Dendritic cell treated with granulocyte-macrophage colony-stimulating factor and Interleukin-4, amounts not matched to agents 40 ng/mL and 50 ng/mL, for 4 days (primary cell): ENCODE results near the gene CSGALNACT2.

ENCODE experiments used
- H3K27ac Mint-ChIP-seq: one replicate; pipeline ENCODE4 v1.8.0; 2022; ENCODE audit warnings: mild to moderate bottlenecking, mixed read lengths
- H3K27me3 Mint-ChIP-seq: one replicate; pipeline ENCODE4 v1.8.0; 2022; ENCODE audit warnings: mild to moderate bottlenecking, mixed read lengths
- H3K36me3 Mint-ChIP-seq: one replicate; pipeline ENCODE4 v1.8.0; 2022; ENCODE audit warnings: low read depth, mixed read lengths
- H3K4me1 Mint-ChIP-seq: one replicate; pipeline ENCODE4 v1.8.0; 2022; ENCODE audit warnings: low read depth, mixed read lengths
- H3K4me3 Mint-ChIP-seq: one replicate; pipeline ENCODE4 v1.8.0; 2022; ENCODE audit warnings: mild to moderate bottlenecking, moderate library complexity, mixed read lengths
- H3K9me3 Mint-ChIP-seq: one replicate; pipeline ENCODE4 v1.8.0; 2022; ENCODE audit warnings: mixed read lengths
- intact Hi-C: fragments of 100-400 bp; cut with micrococcal nuclease; formaldehyde crosslinking; loops from one replicate; pipeline ENCODE4 v1.15.0; 2022

Gene CSGALNACT2

DNA sequence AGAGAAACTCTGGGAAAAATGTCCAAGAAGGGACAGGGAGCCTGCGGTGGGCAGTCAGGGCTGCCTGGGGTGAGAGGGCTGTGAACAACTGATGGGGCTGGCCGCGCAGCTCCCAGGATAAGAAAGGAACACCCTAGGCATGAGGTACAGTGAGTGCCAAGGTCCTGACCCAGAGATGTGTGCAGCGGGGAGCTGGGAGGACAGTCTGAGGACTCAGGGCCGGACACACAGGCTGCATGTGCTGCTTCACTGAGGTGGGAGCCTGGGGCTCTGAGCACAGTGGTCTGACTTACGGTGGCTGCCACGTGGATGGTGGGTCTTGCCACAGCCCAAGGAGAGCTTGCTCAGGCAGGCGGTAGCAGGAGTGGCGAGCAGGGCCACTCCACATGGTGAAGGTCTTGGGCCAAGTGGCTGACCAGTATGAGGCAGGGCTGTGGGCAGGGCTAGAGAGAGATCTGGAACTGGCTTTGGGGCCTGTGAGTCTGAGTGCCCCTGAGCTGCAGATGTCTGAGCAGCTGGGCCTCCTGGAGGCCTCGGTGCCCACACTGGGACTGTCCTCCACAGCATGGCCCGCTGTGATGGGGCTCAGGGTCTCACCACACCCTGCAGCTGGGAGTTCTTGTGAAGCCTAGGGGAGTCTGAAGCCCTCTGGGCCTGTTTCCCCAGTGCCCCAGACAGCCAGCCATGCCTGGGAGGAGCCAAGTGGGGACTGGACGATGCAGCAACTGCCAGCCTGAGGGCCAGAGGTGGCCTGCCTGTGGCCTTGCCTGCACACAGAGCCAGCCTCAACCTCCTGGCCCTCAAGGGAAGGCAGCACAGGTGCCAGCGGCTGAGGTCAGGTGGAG, 68.4 kb downstream of the CSGALNACT2 start:
- Mint-ChIP-seq H3K27me3 (no peaks in the 10 kb centered on the region), H3K36me3 (no peaks in the 10 kb centered on the region), H3K9me3 (no peaks in the 10 kb centered on the region), H3K4me3 (no peak overlapping the region), H3K27ac (no peak overlapping the region), H3K4me1 (peaks cover 20% of the 10 kb centered on the region)
- intact Hi-C loops: no loop called here

DNA sequence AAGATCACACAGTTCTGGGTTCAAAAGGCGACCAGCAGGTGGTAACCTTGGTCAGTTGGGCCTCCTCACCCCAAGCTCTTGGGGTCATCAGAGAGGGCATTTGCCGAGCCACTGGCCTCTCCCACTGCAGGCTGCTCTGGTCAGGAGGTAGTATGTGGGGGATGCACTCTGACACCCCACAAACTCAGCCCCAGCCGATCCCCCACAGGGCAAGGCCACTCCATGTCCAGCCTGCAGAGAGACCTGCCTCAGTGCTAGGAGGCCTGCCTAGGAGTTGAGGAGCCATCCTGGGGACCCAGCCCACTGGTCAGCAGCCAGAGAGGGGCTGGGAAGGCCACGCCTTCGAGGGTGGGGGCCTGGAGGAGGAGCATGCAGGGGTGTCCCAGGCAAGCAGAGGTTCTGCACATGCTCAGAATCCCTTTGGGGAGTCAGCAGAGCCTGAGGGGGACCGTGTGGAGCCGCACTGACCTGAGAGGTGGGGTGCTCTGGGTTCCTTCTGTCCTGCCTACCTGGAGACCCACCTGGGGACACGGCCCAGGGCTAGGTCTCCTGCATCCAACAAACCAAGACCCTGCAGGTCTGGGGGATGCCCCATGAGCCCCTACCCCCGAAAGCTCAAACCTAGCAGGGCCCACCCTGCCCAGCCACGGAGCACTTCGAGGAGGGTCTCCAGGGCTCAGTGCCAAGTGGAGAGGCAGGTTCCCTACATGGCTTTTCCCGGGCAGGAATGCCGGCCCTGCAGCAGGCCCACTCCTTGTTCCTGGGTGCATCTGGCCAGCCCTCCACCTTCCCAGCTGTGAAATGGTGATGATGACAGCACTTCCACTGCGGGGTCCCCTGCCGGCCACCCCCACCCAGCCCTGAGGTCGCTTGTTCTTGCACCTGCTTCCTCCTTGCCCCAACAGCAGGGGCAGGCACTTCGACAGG, 70.2 kb downstream of the CSGALNACT2 start:
- intact Hi-C loops: no loop called here
- Mint-ChIP-seq H3K27ac (no peak overlapping the region), H3K36me3 (no peaks in the 10 kb centered on the region)

GRCh38 chr10:43209074-43209455, 70.8 kb downstream of the CSGALNACT2 start:
- Mint-ChIP-seq H3K9me3 (no peaks in the 10 kb centered on the region), H3K36me3 (no peaks in the 10 kb centered on the region), H3K27ac (no peak overlapping the region), H3K4me1 (peaks cover 11% of the 10 kb centered on the region), H3K4me3 (no peak overlapping the region), H3K27me3 (no peaks in the 10 kb centered on the region)
- intact Hi-C loops: no loop called here

More for the DNA sequence above, 70.2 kb downstream of the CSGALNACT2 start:
- no peaks in the 10 kb centered on the region for H3K27me3 Mint-ChIP-seq
- H3K4me3 Mint-ChIP-seq: no peak overlapping the region
- no peaks in the 10 kb centered on the region for H3K9me3 Mint-ChIP-seq
- peaks cover 11% of the 10 kb centered on the region for H3K4me1 Mint-ChIP-seq

GRCh38 chr10:43209651-43210141, 71.5 kb downstream of the CSGALNACT2 start:
- H3K4me1 Mint-ChIP-seq: peaks cover 8% of the 10 kb centered on the region
- H3K9me3 Mint-ChIP-seq: no peaks in the 10 kb centered on the region
- H3K4me3 Mint-ChIP-seq: no peak overlapping the region
- no peak overlapping the region for H3K27ac Mint-ChIP-seq
- H3K36me3 Mint-ChIP-seq: no peaks in the 10 kb centered on the region
- no peaks in the 10 kb centered on the region for H3K27me3 Mint-ChIP-seq
- intact Hi-C loops: no loop called here

DNA sequence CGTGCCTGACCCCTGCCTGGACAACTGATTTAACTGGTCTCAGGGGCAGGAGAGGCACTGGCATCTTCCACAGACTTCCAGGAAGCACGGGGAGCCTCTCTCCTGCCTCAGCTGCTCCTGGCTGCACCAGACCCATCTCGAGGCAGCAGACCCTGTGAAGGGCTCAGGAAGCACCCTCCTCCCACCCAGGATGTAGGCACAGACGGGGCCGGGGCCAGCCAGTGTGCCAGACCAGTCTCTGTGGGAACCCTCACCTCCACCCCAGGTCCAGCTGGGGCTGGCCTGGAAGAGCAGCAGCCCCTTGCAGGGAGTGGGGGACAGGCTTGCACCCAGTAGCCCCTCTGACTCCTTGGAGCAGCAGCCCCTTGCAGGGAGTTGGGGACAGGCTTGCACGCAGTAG, 72.3 kb downstream of the CSGALNACT2 start:
- Mint-ChIP-seq H3K27me3 (no peaks in the 10 kb centered on the region), H3K36me3 (no peaks in the 10 kb centered on the region), H3K9me3 (no peaks in the 10 kb centered on the region), H3K4me3 (no peak overlapping the region), H3K27ac (no peak overlapping the region), H3K4me1 (no peaks in the 10 kb centered on the region)
- intact Hi-C loops: no loop called here

DNA sequence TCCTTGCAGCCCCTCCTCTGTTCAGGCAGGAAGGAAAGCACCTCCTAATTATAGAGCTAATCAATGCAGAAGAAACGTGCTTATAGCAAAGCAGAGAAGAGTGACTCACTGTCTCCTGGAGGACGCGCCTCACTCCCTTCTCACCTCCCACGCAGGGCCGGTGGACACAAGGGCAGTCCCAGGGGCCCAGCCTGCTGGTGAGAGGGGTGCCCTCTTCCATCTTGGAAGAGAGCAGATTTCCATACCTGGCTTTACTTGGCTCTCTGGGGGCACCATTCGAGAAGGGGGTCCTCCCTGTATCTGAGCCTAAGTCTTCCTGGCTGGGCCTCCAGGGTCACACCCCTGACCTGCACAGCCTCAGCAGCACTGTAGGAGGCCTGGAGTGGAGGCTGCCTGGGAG, 72.8 kb downstream of the CSGALNACT2 start:
- Mint-ChIP-seq H3K27me3 (no peaks in the 10 kb centered on the region), H3K4me1 (no peaks in the 10 kb centered on the region), H3K4me3 (no peak overlapping the region), H3K27ac (no peak overlapping the region), H3K36me3 (no peaks in the 10 kb centered on the region), H3K9me3 (no peaks in the 10 kb centered on the region)
- intact Hi-C loops: no loop called here

- no peaks in the 10 kb centered on the region for H3K9me3 Mint-ChIP-seq
- H3K4me3 Mint-ChIP-seq: no peak overlapping the region
- H3K27ac Mint-ChIP-seq: no peak overlapping the region
- intact Hi-C loops: no loop called here
- no peaks in the 10 kb centered on the region for H3K27me3 Mint-ChIP-seq
- H3K4me1 Mint-ChIP-seq: no peaks in the 10 kb centered on the region
- no peaks in the 10 kb centered on the region for H3K36me3 Mint-ChIP-seq
These were observed 73.3 kb downstream of the CSGALNACT2 start for GRCh38 chr10:43211431-43212042.

DNA sequence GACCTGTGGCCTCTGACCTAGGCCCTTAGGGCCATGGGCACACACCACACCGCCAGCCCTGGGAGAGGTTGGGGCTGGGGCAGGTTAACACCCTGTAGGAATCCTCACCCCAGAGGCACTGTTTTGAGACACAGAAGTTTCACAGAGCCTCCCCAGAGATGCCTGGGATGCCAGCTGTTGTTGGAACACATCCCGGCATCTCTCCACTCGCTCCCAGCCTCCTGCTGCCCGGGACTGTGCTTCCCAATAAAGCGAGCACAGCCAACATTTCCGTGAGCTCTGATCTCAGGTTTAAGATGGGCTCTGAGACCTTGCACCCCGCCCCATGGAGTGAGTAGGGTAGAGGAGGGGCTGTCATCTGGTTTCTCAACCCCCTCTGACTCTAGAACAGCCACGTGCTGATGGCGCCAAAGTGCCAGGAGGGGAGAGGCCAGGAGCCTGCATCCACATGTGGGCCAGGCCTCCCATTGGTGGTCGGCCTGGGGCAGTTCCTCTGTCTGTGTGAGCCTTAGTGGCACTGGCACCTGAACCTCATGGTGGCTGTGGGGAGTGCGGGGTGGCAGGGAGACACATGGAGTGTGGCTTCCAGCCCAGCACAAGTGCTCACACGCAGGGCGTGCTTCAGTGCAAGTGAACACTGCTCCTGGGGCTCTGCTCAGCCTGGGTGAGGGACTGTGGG, 73.9 kb downstream of the CSGALNACT2 start:
- Mint-ChIP-seq H3K9me3 (no peaks in the 10 kb centered on the region), H3K27ac (no peak overlapping the region), H3K27me3 (no peaks in the 10 kb centered on the region), H3K36me3 (no peaks in the 10 kb centered on the region), H3K4me3 (no peak overlapping the region), H3K4me1 (no peaks in the 10 kb centered on the region)
- intact Hi-C loops: no loop called here

- peaks cover 1% of the 10 kb centered on the region for H3K27me3 Mint-ChIP-seq
- no peaks in the 10 kb centered on the region for H3K9me3 Mint-ChIP-seq
- H3K4me1 Mint-ChIP-seq: no peaks in the 10 kb centered on the region
- intact Hi-C loops: no loop called here
- H3K4me3 Mint-ChIP-seq: no peak overlapping the region
- H3K27ac Mint-ChIP-seq: no peak overlapping the region
- H3K36me3 Mint-ChIP-seq: no peaks in the 10 kb centered on the region
These were observed 76.1 kb downstream of the CSGALNACT2 start for GRCh38 chr10:43214071-43214955.

DNA sequence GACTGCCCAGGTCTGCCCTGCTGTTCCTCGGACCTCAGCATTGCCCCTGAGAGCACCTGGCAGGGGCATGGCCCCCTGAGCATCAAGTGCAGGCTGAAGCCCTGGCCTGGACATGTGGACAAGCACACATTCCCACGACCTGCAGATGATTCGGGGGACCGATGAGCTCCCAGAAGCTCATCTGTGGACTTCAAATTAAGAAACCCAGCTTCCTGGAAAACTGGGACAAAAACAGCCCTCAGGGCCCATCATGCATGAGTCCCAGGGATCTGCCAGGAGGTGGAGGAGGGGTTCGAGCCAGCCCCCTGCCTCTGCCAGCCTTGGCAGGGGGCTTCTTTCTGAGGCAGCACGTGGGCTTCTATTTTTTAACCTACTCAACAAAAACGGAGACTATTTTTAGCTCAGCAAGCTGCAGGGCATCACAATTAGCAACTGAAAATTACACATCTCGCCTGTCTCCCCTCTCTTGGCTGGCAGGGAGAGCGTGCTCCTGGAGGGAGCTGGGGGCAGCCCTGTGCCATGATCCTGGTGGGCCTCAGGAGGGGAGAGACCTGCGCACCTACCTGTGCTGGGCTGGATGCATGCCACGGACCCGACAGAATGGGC, 76.8 kb downstream of the CSGALNACT2 start:
- Mint-ChIP-seq H3K27me3 (peaks cover 1% of the 10 kb centered on the region), H3K27ac (no peak overlapping the region), H3K4me3 (no peak overlapping the region), H3K4me1 (no peaks in the 10 kb centered on the region), H3K9me3 (no peaks in the 10 kb centered on the region), H3K36me3 (no peaks in the 10 kb centered on the region)
- intact Hi-C loops: no loop called here

DNA sequence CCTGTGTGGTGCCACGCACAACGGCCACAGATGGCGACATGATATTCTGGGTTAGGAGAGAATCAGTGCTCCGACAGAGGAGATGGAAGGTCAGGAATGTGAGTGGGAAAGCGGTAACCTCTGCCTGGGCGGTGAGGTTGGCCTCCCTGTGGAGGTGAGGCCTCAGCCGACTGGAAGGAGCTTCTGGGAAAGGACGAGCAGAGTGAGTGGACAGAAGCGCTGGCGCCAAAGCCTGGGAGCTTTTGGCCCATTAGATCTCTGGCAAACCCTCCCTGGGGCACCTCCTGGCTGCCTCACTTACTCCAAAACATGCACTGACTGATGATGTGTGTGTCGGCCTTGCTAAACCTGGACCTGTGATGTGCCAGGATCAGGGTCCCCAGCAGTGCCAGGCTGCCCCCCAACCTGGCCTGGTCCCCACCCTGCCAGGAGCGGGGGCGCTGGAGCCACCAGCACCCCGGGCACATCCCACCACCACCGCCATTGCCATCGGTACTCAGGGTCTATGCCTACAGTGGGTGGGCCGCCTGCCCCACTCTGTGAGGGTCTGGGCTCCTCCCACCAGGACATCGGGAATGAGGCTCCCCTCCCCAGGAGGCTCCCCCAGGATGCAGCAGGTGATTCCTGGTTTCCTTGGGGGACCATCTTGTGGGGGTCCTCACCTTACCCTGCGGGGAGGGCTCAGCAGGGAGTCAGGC, 77.7 kb downstream of the CSGALNACT2 start:
- Mint-ChIP-seq H3K27ac (no peak overlapping the region), H3K36me3 (no peaks in the 10 kb centered on the region), H3K4me1 (no peaks in the 10 kb centered on the region), H3K9me3 (no peaks in the 10 kb centered on the region), H3K27me3 (peaks cover 1% of the 10 kb centered on the region), H3K4me3 (no peak overlapping the region)
- intact Hi-C loops: no loop called here

GRCh38 chr10:43216931-43217562, 78.8 kb downstream of the CSGALNACT2 start:
- no peaks in the 10 kb centered on the region for H3K36me3 Mint-ChIP-seq
- no peaks in the 10 kb centered on the region for H3K4me1 Mint-ChIP-seq
- intact Hi-C loops: no loop called here
- H3K4me3 Mint-ChIP-seq: no peak overlapping the region
- no peak overlapping the region for H3K27ac Mint-ChIP-seq
- H3K27me3 Mint-ChIP-seq: peaks cover 3% of the 10 kb centered on the region
- no peaks in the 10 kb centered on the region for H3K9me3 Mint-ChIP-seq
